GM12891 (cell line): ENCODE data around the gene UBAC1.

Source experiments
- POLR2A ChIP-seq: IDR thresholded peaks from 2 replicates; pipeline ENCODE4 v1.6.1; 2011; ENCODE audit warnings: low read depth, low read length, control low read depth
- POLR2AphosphoS5 ChIP-seq: IDR thresholded peaks from 2 replicates; pipeline ENCODE4 v1.6.1; 2011; ENCODE audit warnings: low read depth, low read length, control low read depth

DNA sequence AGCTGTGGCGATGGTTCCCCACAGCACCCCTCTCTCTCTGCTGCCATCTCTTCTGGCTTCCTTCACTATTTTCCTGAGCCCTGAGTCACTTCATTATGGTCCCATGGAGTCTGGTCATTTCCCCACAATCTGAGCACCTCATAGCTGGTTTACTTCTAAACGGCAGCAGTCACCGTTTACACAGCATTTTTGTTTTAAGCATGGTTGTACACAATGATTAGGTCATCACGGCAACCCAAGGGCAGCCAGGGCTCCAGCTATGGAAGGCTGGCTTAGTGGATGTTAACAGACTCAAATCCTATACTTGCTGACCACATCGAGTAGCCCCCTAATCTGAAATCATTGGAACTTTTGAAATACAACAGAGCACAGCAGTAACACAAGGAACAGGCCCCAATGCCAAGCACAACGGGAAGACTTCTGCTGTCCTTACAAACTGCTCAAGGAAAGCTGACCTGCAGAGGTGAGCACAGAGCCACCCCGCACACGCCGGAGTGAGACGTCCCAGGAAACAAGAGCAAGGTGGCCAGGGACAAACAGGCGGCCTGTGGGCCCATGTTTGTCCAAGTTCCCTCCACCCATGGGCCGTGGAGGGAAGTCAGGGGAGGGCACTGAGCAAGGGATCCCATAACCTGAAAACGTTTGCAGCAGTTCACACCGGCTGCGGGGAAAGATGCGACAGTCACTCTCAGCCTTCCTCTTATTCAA, 76.7 kb downstream of the UBAC1 start:
- TF ChIP-seq POLR2AphosphoS5 (no peak), POLR2A (no peak)
